K562 (cell line): ENCODE data around the gene GNG5. TPM values are rescaled to one million over a fixed set of nuclear protein-coding genes. Genes with fewer than 3 reads are reported as not detected.
"Not testable (repeated sequence)": the region's sequence is repeated elsewhere in the genome, so short reads cannot be mapped to it uniquely, and the experiment has no call there.

ENCODE experiments used
- ADNP ChIP-seq: fragments of 200-800 bp; sonication (Bioruptor generic); IDR thresholded peaks from 2 replicates; pipeline ENCODE4 v1.6.1; 2016; ENCODE audit warnings: missing genetic modification characterization, missing compliant biosample characterization
- CEBPG ChIP-seq, 3 experiments: fragments of 200-800 bp in 1 of 3; sonication (Bioruptor generic) in 1 of 3; sonication (generic) in 1 of 3; formaldehyde crosslinking in 1 of 3; IDR thresholded peaks in 2 of 3; conservative IDR thresholded peaks in 1 of 3; 2 replicates each; pipeline versions ENCODE4 v1.6.1 to v1.8.0; 2016 to 2022; ENCODE audit warnings: missing compliant biosample characterization in 2 of 3, missing genetic modification characterization in 2 of 3, mild to moderate bottlenecking in 1 of 3, missing genetic modification reagents in 1 of 3
- CXXC5 ChIP-seq: fragments of 250-450 bp; sonication (Bioruptor Pico); IDR thresholded peaks from 2 replicates; pipeline ENCODE4 v1.8.0; 2022; ENCODE audit warnings: inconsistent platforms, mild to moderate bottlenecking, moderate library complexity
- MECOM ChIP-seq: fragments of 250-450 bp; sonication (Bioruptor Pico); IDR thresholded peaks from 2 replicates; pipeline ENCODE4 v1.8.0; 2022; ENCODE audit warnings: inconsistent platforms
- RBFOX2 ChIP-seq: fragments of 200-400 bp; formaldehyde crosslinking; IDR thresholded peaks from 2 replicates; pipeline ENCODE4 v1.6.1; 2017; ENCODE audit warnings: low read depth, mild to moderate bottlenecking, low read length, moderate library complexity
- SOX6 ChIP-seq: fragments of 450-650 bp; IDR thresholded peaks from 2 replicates; pipeline ENCODE4 v1.6.1; 2014; ENCODE audit warnings: mild to moderate bottlenecking
- TFE3 ChIP-seq: fragments of 450-650 bp; formaldehyde crosslinking; IDR thresholded peaks from 2 replicates; pipeline ENCODE4 v1.4.0; 2020; ENCODE audit warnings: mild to moderate bottlenecking, mixed read lengths
- ZFX ChIP-seq: sonication (generic); formaldehyde crosslinking; IDR thresholded peaks from 2 replicates; pipeline ENCODE4 v1.8.0; 2022; ENCODE audit warnings: mild to moderate bottlenecking, missing genetic modification reagents, moderate library complexity
- polyA plus RNA-seq, 8 experiments: library from polyadenylated mRNA; depleted of rRNA in 4 of 8; stranded (reverse) in 5 of 8; unstranded in 3 of 8; fragments of >200 nt; fragmentation: Nextera tagmentation in 2 of 8; fragmentation: Illumina TruSeq in 1 of 8; extraction: Ambion mirVana in 2 of 8; extraction: Trizol in 1 of 8; gene quantifications; 2 replicates each; pipeline versions ENCODE4 v1.2.1 to v1.2.3, GENCODE V29; 2011 to 2014; ENCODE audit warnings: inconsistent platforms in 1 of 8, missing spikeins in 1 of 8
- total RNA-seq, 7 experiments: library from RNA; depleted of rRNA in 6 of 7; stranded (reverse); fragments of >200 nt in 6 of 7; fragmentation: Illumina TruSeq in 2 of 7; extraction: Trizol in 2 of 7; gene quantifications; 2 replicates each; pipeline versions ENCODE4 v1.2.1 to v1.2.3, GENCODE V29; 2011 to 2021; ENCODE audit warnings: low replicate concordance in 1 of 7
- TF ChIP-seq, protein P1 (sequence below): fragments of 450-650 bp; IDR thresholded peaks from 2 replicates; pipeline ENCODE4 v1.6.1; 2017; ENCODE audit warnings: antibody characterized with exemption, mild to moderate bottlenecking
- TF ChIP-seq, protein P2 (sequence below): IDR thresholded peaks from 3 replicates; pipeline ENCODE4 v1.6.1; 2011; ENCODE audit warnings: borderline replicate concordance, mild to moderate bottlenecking, moderate library complexity; ENCODE audit not compliant: insufficient read length; ENCODE audit errors: extremely low read depth

GNG5 gene
- total and polyA plus RNA-seq, 9 of the 15 experiments (the other 6 are each of a cell fraction or from before 2014, with no cell fraction given), result 61.9 to 243 (median 150) TPM

- TF ChIP-seq TFE3 (CRISPR knock-in tag), result peak; percentile 20
- TF ChIP-seq SOX6, result 0 out of 2 replicates have a peak, but pooled peaks have one; percentile 23
- peak; percentile 14; the same call in 1 of the 2 replicates for TF ChIP-seq MECOM (CRISPR knock-in tag)
- TF ChIP-seq, protein P1, sequence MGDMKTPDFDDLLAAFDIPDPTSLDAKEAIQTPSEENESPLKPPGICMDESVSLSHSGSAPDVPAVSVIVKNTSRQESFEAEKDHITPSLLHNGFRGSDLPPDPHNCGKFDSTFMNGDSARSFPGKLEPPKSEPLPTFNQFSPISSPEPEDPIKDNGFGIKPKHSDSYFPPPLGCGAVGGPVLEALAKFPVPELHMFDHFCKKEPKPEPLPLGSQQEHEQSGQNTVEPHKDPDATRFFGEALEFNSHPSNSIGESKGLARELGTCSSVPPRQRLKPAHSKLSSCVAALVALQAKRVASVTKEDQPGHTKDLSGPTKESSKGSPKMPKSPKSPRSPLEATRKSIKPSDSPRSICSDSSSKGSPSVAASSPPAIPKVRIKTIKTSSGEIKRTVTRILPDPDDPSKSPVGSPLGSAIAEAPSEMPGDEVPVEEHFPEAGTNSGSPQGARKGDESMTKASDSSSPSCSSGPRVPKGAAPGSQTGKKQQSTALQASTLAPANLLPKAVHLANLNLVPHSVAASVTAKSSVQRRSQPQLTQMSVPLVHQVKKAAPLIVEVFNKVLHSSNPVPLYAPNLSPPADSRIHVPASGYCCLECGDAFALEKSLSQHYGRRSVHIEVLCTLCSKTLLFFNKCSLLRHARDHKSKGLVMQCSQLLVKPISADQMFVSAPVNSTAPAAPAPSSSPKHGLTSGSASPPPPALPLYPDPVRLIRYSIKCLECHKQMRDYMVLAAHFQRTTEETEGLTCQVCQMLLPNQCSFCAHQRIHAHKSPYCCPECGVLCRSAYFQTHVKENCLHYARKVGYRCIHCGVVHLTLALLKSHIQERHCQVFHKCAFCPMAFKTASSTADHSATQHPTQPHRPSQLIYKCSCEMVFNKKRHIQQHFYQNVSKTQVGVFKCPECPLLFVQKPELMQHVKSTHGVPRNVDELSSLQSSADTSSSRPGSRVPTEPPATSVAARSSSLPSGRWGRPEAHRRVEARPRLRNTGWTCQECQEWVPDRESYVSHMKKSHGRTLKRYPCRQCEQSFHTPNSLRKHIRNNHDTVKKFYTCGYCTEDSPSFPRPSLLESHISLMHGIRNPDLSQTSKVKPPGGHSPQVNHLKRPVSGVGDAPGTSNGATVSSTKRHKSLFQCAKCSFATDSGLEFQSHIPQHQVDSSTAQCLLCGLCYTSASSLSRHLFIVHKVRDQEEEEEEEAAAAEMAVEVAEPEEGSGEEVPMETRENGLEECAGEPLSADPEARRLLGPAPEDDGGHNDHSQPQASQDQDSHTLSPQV, result 0 out of 2 replicates have a peak, but pooled peaks have one; percentile 49
- TF ChIP-seq ZFX (CRISPR knock-in tag), result peak; percentile 74
- TF ChIP-seq ADNP (tag), result peak; percentile 76
- TF ChIP-seq CEBPG (CRISPR knock-in tag; IDR thresholded peaks at IDR 0.05), result not testable (repeated sequence)
- 0 out of 4 replicates have a peak, but pooled peaks of 1 of the 2 experiments have one; percentile 9 for TF ChIP-seq CEBPG (tag; conservative IDR thresholded peaks at IDR 0.05 in 1 of 2, IDR thresholded peaks at IDR 0.05 in 1 of 2)
- peak; percentile 49 for TF ChIP-seq CXXC5 (CRISPR knock-in tag)
- TF ChIP-seq, protein P2, sequence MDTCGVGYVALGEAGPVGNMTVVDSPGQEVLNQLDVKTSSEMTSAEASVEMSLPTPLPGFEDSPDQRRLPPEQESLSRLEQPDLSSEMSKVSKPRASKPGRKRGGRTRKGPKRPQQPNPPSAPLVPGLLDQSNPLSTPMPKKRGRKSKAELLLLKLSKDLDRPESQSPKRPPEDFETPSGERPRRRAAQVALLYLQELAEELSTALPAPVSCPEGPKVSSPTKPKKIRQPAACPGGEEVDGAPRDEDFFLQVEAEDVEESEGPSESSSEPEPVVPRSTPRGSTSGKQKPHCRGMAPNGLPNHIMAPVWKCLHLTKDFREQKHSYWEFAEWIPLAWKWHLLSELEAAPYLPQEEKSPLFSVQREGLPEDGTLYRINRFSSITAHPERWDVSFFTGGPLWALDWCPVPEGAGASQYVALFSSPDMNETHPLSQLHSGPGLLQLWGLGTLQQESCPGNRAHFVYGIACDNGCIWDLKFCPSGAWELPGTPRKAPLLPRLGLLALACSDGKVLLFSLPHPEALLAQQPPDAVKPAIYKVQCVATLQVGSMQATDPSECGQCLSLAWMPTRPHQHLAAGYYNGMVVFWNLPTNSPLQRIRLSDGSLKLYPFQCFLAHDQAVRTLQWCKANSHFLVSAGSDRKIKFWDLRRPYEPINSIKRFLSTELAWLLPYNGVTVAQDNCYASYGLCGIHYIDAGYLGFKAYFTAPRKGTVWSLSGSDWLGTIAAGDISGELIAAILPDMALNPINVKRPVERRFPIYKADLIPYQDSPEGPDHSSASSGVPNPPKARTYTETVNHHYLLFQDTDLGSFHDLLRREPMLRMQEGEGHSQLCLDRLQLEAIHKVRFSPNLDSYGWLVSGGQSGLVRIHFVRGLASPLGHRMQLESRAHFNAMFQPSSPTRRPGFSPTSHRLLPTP, result peak; percentile 39
- peak; percentile 14; the same call in 1 of the 2 replicates for TF ChIP-seq RBFOX2
These were observed 1.5 kb upstream of the GNG5 start (continued) for GRCh38 chr1:84507887-84508286.
